Ectodermal cell (in vitro differentiated cells): ENCODE measurements around the gene TSHZ2.

ENCODE experiments used
- H3K27ac ChIP-seq: 2 replicates; pipeline ENCODE4 v1.7.0; 2013; ENCODE audit warnings: mild to moderate bottlenecking, low read depth, low read length; ENCODE audit not compliant: insufficient read depth, poor library complexity, severe bottlenecking
- H3K27me3 ChIP-seq: 2 replicates; pipeline ENCODE4 v1.7.0; 2013; ENCODE audit warnings: mild to moderate bottlenecking, low read length; ENCODE audit not compliant: insufficient read depth, control insufficient read depth, poor library complexity, severe bottlenecking
- H3K36me3 ChIP-seq: one replicate; pipeline ENCODE4 v1.7.0; 2013; ENCODE audit warnings: low read length; ENCODE audit not compliant: control insufficient read depth, insufficient read depth
- H3K4me1 ChIP-seq: one replicate; pipeline ENCODE4 v1.7.0; 2013; ENCODE audit warnings: low read length; ENCODE audit not compliant: control insufficient read depth, insufficient read depth
- H3K4me3 ChIP-seq: 2 replicates; pipeline ENCODE4 v1.7.0; 2013; ENCODE audit warnings: low read depth, low read length, control low read depth; ENCODE audit not compliant: insufficient read depth
- H3K9me3 ChIP-seq: 2 replicates; pipeline ENCODE4 v1.7.0; 2013; ENCODE audit warnings: mild to moderate bottlenecking, low read length, moderate library complexity; ENCODE audit not compliant: control insufficient read depth
- WGBS, 2 experiments: methylation state at CpG; one replicate each; pipeline ENCODE4 v1.1.7; 2013; ENCODE audit warnings: missing lambda C conversion rate in 2 of 2; 5-methylcytosine and 5-hydroxymethylcytosine counted together

The TSHZ2 gene

DNA sequence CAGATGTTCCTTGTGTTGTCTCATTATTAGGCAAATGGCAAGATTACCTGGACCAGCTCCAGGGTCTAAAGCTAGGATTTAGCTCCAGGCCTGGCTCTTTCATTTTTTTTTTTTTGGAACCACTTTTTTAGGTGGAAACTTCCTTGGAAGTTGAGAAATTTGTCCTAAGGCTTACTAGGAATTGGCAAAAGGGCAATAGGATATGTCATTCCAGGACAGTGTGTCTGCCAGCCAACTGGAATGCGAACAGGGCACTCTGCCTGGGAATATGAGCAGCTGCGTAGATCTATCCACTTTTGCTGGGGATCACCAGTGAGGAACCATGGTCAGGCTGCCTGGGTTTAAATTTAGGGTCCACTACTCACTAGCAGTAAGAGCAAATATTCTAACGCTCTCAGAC is 304.0 kb downstream of the TSHZ2 start:
- Histone ChIP-seq H3K4me3 (no peak overlapping the region), H3K27ac (no peak overlapping the region), H3K4me1 (no peaks in the 10 kb centered on the region), H3K36me3 (no peaks in the 10 kb centered on the region), H3K27me3 (no peaks in the 10 kb centered on the region), H3K9me3 (no peaks in the 10 kb centered on the region)
- WGBS, 2 experiments: 96 to 99% methylated on average over 3 of the region's 3 CpGs

DNA sequence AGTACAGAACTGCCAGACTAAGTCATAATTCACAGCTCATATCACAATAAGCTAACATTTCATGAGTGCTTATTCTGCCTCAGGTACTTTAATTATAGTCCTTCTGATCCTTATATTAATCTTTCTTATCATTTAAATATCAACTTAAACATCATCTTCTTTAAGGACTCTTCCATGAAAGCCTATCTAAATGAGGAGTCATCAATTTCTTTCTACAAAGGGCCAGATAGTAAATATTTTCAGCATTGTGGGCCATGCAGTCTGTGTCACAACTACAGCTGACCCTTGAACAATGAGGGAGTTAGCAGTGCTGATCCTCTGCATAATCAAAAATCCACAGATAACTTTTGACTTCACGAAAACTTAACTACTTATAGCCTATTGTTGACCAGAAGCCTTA is 306.4 kb downstream of the TSHZ2 start:
- H3K27ac ChIP-seq: no peak overlapping the region
- no peak overlapping the region for H3K4me3 ChIP-seq
- no peaks in the 10 kb centered on the region for H3K36me3 ChIP-seq
- peaks cover 8% of the 10 kb centered on the region for H3K4me1 ChIP-seq
- 90% methylated on average over 1 of the region's 1 CpG; no CpG with 5 or more reads in 1 of the 2 experiments for WGBS, 2 experiments
- H3K9me3 ChIP-seq: no peaks in the 10 kb centered on the region
- no peaks in the 10 kb centered on the region for H3K27me3 ChIP-seq

DNA sequence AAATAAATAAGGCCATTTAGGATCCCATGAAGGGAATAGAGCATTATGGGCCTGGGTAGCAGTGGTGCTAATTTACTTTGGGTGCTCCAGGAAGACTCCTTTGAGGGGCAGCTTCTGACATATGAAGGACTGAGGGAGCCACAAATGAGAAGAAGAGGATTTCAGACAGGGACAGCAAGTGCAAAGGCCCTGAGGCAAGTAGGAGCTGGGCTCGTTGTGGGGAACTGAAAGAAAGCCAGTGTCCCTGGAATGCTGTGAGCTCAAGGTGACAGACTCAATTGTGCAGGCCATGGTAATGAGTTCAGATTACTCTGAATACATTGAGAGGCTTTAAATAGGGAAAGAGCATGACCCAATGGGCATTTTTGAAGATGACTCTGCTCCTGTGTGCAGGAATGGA is 307.6 kb downstream of the TSHZ2 start:
- Histone ChIP-seq H3K27ac (no peak overlapping the region), H3K4me1 (peaks cover 8% of the 10 kb centered on the region), H3K36me3 (no peaks in the 10 kb centered on the region), H3K4me3 (no peak overlapping the region), H3K27me3 (no peaks in the 10 kb centered on the region), H3K9me3 (no peaks in the 10 kb centered on the region)
- 85 to 86% methylated on average over 1 of the region's 1 CpG for WGBS, 2 experiments

DNA sequence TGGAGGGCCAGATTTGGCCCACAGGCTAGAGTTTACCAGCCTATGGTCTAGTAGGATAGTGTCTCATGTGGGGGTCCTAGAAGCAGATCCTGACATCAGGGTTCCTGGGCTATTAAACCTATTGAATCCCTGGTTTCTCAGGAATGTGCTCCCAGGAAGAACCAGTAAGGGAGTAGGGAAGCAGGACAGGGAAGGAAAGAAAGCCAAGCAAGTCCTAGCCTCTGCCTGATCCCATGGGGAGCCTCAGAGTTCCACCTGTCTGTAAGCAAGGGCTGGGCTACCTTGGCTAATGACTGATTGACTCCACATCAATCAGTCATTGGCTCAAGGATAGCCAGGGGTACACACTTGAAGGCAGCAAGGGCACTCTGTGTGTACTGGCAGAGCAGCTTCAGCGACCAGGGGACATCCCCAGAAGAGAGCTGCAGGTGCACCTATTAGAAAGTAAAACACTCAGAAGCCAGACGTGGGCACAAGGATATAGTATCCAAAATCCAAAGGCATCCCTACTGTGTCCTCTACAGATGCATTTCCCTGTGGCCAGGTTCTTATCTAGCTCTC is 309.5 kb downstream of the TSHZ2 start:
- H3K27me3 ChIP-seq: no peaks in the 10 kb centered on the region
- H3K27ac ChIP-seq: no peak overlapping the region
- no peak overlapping the region for H3K4me3 ChIP-seq
- H3K36me3 ChIP-seq: no peaks in the 10 kb centered on the region
- H3K4me1 ChIP-seq: peaks cover 8% of the 10 kb centered on the region
- no peaks in the 10 kb centered on the region for H3K9me3 ChIP-seq
- 11 to 16% methylated on average over 2 of the region's 2 CpGs for WGBS, 2 experiments

DNA sequence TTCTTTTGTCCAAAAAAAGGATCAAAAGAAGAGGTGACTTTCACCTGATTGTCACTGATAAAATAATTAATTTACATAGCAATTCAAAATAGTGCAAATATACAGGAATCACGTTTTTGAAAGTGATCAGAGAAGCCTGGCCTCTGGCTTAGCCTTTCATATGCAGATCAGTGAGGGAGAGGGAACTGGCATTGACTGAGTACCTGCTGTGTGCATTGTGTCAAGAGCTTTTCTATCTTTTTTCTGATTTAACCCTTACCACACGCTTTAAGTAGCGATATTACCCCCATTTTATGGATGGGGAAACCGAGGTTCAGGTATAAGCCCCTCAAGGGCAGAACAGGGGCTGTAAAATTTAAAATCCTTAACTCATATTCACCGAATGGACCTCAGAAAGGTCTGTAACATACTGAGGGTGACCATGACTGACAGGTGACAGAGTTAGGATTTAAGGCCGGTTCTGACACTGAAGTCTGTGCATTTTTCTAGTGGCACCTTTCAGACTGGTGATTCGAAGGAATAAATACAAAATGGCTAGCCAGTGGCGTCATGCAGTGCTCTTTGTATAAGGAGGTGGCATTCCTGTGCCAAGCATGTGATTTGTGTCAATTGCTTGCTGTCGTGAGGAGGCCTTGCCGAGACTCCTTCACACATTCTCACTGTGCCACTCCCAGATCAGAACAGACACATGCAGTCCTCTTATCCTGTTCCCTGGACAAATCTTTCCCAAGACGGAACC is 310.2 kb downstream of the TSHZ2 start:
- WGBS, 2 experiments: 26 to 30% methylated on average over 11 of the region's 11 CpGs
- peaks cover 8% of the 10 kb centered on the region for H3K4me1 ChIP-seq
- H3K36me3 ChIP-seq: no peaks in the 10 kb centered on the region
- no peaks in the 10 kb centered on the region for H3K9me3 ChIP-seq
- no peak overlapping the region for H3K4me3 ChIP-seq
- no peaks in the 10 kb centered on the region for H3K27me3 ChIP-seq
- no peak overlapping the region for H3K27ac ChIP-seq

DNA sequence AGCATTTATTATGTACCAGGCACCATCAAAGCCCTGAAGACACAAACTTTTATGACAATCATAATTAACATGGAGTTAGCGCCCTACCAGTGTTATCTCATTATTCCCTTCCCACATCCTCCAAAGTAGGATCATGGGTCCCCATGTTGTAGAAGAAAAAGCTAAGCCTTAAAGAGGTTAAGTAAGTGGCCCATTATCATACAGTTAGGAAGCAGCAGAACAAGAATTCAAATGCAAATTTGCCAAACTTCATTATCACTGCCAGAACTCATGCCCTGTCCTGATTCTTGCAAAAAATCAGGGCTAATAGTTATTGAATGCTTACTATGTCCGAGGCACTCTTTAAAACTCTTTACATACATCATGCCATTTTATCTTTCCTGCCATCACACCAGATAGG is 310.9 kb downstream of the TSHZ2 start:
- peaks cover 8% of the 10 kb centered on the region for H3K4me1 ChIP-seq
- WGBS, 2 experiments: 28 to 45% methylated on average over 2 of the region's 2 CpGs
- H3K4me3 ChIP-seq: no peak overlapping the region
- no peak overlapping the region for H3K27ac ChIP-seq
- no peaks in the 10 kb centered on the region for H3K27me3 ChIP-seq
- H3K36me3 ChIP-seq: no peaks in the 10 kb centered on the region
- H3K9me3 ChIP-seq: no peaks in the 10 kb centered on the region

DNA sequence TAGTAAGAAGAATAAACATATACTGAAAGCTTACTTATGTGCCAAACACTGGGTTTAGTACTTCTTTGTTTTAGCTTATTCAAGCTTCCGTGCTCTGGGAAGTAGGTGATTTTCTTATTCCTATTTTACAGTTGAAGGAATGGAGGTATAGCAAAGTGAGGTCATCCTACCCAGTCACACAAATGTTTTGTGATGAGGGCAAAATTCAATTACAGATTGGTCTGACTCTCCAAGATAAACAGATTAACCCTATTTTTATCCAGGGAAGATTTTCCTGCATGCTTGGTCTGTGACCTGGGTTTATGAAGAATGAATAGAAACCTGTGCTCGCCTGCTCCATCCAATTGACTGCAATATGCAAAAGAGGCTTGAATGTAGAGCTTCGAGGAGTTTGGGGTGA is 311.4 kb downstream of the TSHZ2 start:
- Histone ChIP-seq H3K4me1 (peaks cover 8% of the 10 kb centered on the region), H3K4me3 (no peak overlapping the region), H3K27me3 (no peaks in the 10 kb centered on the region), H3K36me3 (no peaks in the 10 kb centered on the region), H3K27ac (no peak overlapping the region), H3K9me3 (no peaks in the 10 kb centered on the region)
- WGBS, 2 experiments: 61 to 64% methylated on average over 2 to 3 of the region's 3 CpGs

DNA sequence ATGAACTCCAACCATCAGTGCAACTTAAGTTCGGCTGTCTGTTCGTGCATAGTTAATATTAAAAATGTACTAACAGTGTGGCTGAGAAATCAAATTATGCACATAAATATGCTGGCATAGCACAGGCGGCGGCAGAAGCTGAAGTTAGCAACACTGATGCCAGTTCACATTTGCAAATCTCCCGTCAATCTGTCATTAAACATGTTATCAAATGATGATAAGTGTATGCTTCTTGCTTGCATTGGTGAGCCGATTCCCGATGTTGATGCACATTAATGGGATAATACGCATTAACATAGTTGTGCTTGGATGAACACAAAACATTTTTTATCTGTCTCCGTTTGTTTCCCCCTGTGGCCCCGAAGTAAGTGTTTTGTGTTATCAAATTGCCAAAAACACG is 312.1 kb downstream of the TSHZ2 start:
- Histone ChIP-seq H3K9me3 (no peaks in the 10 kb centered on the region), H3K4me1 (peaks cover 8% of the 10 kb centered on the region), H3K27me3 (no peaks in the 10 kb centered on the region), H3K4me3 (no peak overlapping the region), H3K36me3 (no peaks in the 10 kb centered on the region), H3K27ac (no peak overlapping the region)
- WGBS, 2 experiments: 96% methylated on average over 10 to 11 of the region's 11 CpGs

DNA sequence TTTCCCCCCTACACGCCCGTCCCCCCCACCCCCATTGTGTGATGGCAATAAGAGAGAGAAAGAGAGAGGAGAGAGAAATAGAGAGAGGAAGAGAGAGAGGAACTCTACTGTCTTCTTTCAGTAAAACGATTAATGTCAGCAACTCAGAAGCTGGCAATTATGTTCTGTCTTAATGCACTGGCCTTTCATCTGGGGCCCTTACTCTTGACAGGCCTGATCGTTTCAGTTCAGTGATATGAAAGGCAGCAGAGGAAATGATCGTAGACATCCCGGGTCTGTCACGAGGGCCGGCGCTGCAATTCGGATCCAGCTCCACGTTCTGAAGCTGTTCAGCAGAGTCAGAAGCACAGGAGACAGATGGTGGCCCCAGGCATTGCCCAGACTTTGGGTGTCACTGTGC is 312.5 kb downstream of the TSHZ2 start:
- 90 to 93% methylated on average over 9 to 11 of the region's 11 CpGs for WGBS, 2 experiments
- Histone ChIP-seq H3K36me3 (no peaks in the 10 kb centered on the region), H3K9me3 (no peaks in the 10 kb centered on the region), H3K27ac (no peak overlapping the region), H3K4me1 (peaks cover 8% of the 10 kb centered on the region), H3K4me3 (no peak overlapping the region), H3K27me3 (no peaks in the 10 kb centered on the region)

DNA sequence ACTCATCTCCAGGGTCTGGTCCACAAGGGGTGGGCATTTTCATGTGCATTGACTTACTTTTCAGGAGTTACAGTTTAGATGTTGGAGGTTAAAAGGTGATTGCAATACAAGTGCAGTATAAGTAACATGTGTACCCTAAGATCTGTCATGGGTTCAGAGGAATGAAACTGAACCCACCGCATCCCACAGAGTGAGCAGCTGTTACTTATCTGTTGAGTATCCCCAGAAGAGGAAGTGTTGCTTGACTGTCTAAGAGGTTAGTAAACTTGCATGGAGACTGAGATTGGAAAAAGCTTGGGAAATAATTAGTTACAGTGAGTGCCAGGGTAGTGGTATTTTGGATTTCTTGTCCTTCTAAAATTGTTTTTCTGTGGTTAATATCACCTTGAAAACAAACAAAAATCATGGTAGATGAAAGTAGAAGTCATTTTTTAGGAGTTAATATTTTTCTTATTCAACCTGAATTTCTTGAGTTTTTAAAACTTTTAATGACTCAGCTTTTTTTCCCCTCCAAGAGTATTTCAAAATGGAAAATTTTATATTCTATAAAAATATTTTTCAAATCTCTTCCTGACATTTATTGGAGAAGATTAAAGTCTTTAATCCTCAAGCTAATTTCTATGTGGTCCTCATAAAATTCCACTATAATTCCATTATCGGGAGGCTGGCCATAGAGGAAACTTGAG is 315.3 kb downstream of the TSHZ2 start:
- H3K27me3 ChIP-seq: no peaks in the 10 kb centered on the region
- H3K4me1 ChIP-seq: peaks cover 3% of the 10 kb centered on the region
- no peak overlapping the region for H3K4me3 ChIP-seq
- H3K9me3 ChIP-seq: no peaks in the 10 kb centered on the region
- H3K27ac ChIP-seq: no peak overlapping the region
- H3K36me3 ChIP-seq: no peaks in the 10 kb centered on the region
- WGBS, 2 experiments: 97 to 100% methylated on average over 2 of the region's 2 CpGs
